Neural cell (in vitro differentiated cells): ENCODE measurements around the gene MPP3. TPM values are rescaled to one million over a fixed set of nuclear protein-coding genes. Genes with fewer than 3 reads are reported as not detected.

Source experiments
- H2AFZ ChIP-seq: fragments of 200-600, 300-800 bp; sonication (generic), shearing (Covaris generic); 2 replicates; pipeline ENCODE4 v1.6.0; 2014; ENCODE audit warnings: low read depth, mild to moderate bottlenecking, antibody characterized with exemption, low read length, moderate library complexity
- H3F3A ChIP-seq: fragments of 200-600 bp; shearing (Covaris generic); 2 replicates; pipeline ENCODE4 v1.6.1; 2016; ENCODE audit warnings: mild to moderate bottlenecking, moderate library complexity, mixed read lengths, antibody characterized with exemption, low read length; ENCODE audit not compliant: insufficient read depth, poor library complexity, severe bottlenecking
- H3K27ac ChIP-seq: fragments of 200-600, 300-800 bp; sonication (generic), shearing (Covaris generic); 2 replicates; pipeline ENCODE4 v1.5.1; 2014; ENCODE audit warnings: mild to moderate bottlenecking, low read length, moderate library complexity
- H3K27me3 ChIP-seq: fragments of 300-800, 200-600 bp; sonication (generic), shearing (Covaris generic); 2 replicates; pipeline ENCODE4 v1.6.0; 2014; ENCODE audit warnings: mild to moderate bottlenecking, low read depth, low read length, moderate library complexity; ENCODE audit not compliant: insufficient read depth
- H3K36me3 ChIP-seq: fragments of 300-800, 200-600 bp; sonication (generic), shearing (Covaris generic); 2 replicates; pipeline ENCODE4 v1.5.1; 2014; ENCODE audit warnings: mild to moderate bottlenecking, antibody characterized with exemption, low read length, moderate library complexity; ENCODE audit not compliant: insufficient read depth
- H3K4me2 ChIP-seq: fragments of 300-800, 200-600 bp; sonication (generic), shearing (Covaris generic); 2 replicates; pipeline ENCODE4 v1.6.0; 2014; ENCODE audit warnings: mild to moderate bottlenecking, low read length
- H3K4me3 ChIP-seq: fragments of 300-800, 200-600 bp; sonication (generic), shearing (Covaris generic); 2 replicates; pipeline ENCODE4 v1.5.1; 2014; ENCODE audit warnings: mild to moderate bottlenecking, low read length, moderate library complexity
- H3K79me2 ChIP-seq: fragments of 200-600 bp; shearing (Covaris generic); replicated peaks from 2 replicates; pipeline ENCODE4 v1.6.0; 2014; ENCODE audit warnings: mild to moderate bottlenecking, low read length, moderate library complexity; ENCODE audit not compliant: insufficient read depth
- H3K9ac ChIP-seq: fragments of 300-800, 200-600 bp; sonication (generic), shearing (Covaris generic); 2 replicates; pipeline ENCODE4 v1.6.1; 2016; ENCODE audit warnings: mild to moderate bottlenecking, low read length, mixed read lengths
- H3K9me2 ChIP-seq: fragments of 200-600 bp; shearing (Covaris generic); 2 replicates; pipeline ENCODE4 v1.6.1; 2016; ENCODE audit warnings: mild to moderate bottlenecking, low read length, mixed read lengths; ENCODE audit not compliant: insufficient read depth
- H3K9me3 ChIP-seq: fragments of 200-600, 300-800 bp; sonication (generic), shearing (Covaris generic); 2 replicates; pipeline ENCODE4 v1.6.1; 2016; ENCODE audit warnings: mild to moderate bottlenecking, mixed run types, low read length, moderate library complexity, mixed read lengths
- H4K20me1 ChIP-seq: fragments of 200-600 bp; shearing (Covaris generic); 2 replicates; pipeline ENCODE4 v1.6.1; 2016; ENCODE audit warnings: mild to moderate bottlenecking, mixed run types; ENCODE audit not compliant: insufficient read depth
- CTCF ChIP-seq: fragments of 450-650 bp; IDR thresholded peaks from 2 replicates; pipeline ENCODE4 v1.5.1; 2014; ENCODE audit warnings: antibody characterized with exemption, mild to moderate bottlenecking, moderate library complexity; ENCODE audit not compliant: poor library complexity, severe bottlenecking
- EP300 ChIP-seq: fragments of 450-650 bp; conservative IDR thresholded peaks from 2 replicates; pipeline ENCODE4 v1.6.1; 2014; ENCODE audit warnings: antibody characterized with exemption, mild to moderate bottlenecking, moderate library complexity; ENCODE audit not compliant: poor library complexity, severe bottlenecking
- EZH2 ChIP-seq: fragments of 200-600, 300-800 bp; shearing (Covaris generic), sonication (generic); IDR thresholded peaks from 2 replicates; pipeline ENCODE4 v1.6.1; 2014; ENCODE audit warnings: antibody characterized with exemption, low read length, borderline replicate concordance, mild to moderate bottlenecking; ENCODE audit not compliant: insufficient read depth, poor library complexity, severe bottlenecking
- MXI1 ChIP-seq: fragments of 450-650 bp; conservative IDR thresholded peaks from 2 replicates; pipeline ENCODE4 v1.6.1; 2014; ENCODE audit warnings: antibody characterized with exemption, mild to moderate bottlenecking; ENCODE audit not compliant: poor library complexity, severe bottlenecking
- POLR2AphosphoS5 ChIP-seq: IDR thresholded peaks from 2 replicates; pipeline ENCODE4 v1.6.1; 2012
- RAD21 ChIP-seq: fragments of 450-650 bp; conservative IDR thresholded peaks from 2 replicates; pipeline ENCODE4 v1.6.1; 2014; ENCODE audit warnings: antibody characterized with exemption, mild to moderate bottlenecking, moderate library complexity
- SMC3 ChIP-seq: fragments of 450-650 bp; conservative IDR thresholded peaks from 2 replicates; pipeline ENCODE4 v1.6.1; 2014; ENCODE audit warnings: antibody characterized with exemption, mild to moderate bottlenecking, moderate library complexity; ENCODE audit not compliant: poor library complexity
- TAF1 ChIP-seq: IDR thresholded peaks from 2 replicates; pipeline ENCODE4 v1.6.1; 2012; ENCODE audit warnings: low read depth
- polyA plus RNA-seq: library from polyadenylated mRNA; depleted of rRNA; stranded (reverse); fragments of >200 nt; gene quantifications from 2 replicates; pipeline ENCODE4 v1.2.3, GENCODE V29; 2014
- TF ChIP-seq, protein P1 (sequence below): IDR thresholded peaks from 2 replicates; pipeline ENCODE4 v1.6.1; 2012; ENCODE audit warnings: borderline replicate concordance

The MPP3 gene
- polyA plus RNA-seq, 1 donor from 2014 or later: 48.1 TPM

DNA sequence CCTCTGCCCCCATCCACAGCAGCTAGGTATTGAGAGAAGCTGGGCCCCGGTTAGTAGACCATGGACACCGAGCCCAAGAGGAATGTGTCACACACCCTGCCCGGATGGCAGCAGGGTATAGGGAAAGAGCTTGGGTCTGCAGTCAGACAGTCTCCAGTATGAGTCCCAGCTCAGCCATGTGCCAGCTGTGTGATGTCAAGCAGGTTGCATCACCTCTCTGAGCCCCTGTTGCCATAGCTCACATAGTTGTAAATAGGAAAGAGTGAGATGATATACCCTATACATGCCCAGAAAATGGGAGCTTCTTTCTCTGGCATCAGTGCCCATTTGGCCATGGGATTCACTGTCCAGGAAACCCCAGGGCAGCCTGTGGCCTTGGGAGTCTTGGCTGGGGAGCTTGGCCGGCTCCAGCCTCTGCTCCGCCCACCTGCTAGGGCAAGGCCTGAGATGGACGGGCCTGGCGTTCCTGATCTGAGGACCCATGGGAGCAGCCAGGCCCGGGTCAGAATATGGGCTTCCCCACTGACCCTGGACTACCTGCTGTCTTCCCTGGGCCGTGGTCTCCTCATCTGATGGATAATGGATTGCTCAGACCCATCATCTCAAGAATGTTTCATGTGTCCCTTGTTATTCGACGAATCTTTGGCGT lies 27.3 kb upstream of the MPP3 start:
- Histone ChIP-seq H3F3A (no peaks in the 10 kb centered on the region), H3K36me3 (no peaks in the 10 kb centered on the region), H3K9me2 (no peaks in the 10 kb centered on the region), H3K79me2 (no peaks in the 10 kb centered on the region), H3K4me3 (no peak overlapping the region), H2AFZ (no peak overlapping the region), H3K27me3 (no peaks in the 10 kb centered on the region), H3K9me3 (no peaks in the 10 kb centered on the region), H3K27ac (no peak overlapping the region), H3K4me2 (no peak overlapping the region), H3K9ac (no peak overlapping the region), H4K20me1 (no peaks in the 10 kb centered on the region)
- TF ChIP-seq MXI1 (no peak), EZH2 (no peak), TAF1 (no peak), RAD21 (no peak), SMC3 (no peak), EP300 (no peak), CTCF (no peak)
- TF ChIP-seq, protein P1, sequence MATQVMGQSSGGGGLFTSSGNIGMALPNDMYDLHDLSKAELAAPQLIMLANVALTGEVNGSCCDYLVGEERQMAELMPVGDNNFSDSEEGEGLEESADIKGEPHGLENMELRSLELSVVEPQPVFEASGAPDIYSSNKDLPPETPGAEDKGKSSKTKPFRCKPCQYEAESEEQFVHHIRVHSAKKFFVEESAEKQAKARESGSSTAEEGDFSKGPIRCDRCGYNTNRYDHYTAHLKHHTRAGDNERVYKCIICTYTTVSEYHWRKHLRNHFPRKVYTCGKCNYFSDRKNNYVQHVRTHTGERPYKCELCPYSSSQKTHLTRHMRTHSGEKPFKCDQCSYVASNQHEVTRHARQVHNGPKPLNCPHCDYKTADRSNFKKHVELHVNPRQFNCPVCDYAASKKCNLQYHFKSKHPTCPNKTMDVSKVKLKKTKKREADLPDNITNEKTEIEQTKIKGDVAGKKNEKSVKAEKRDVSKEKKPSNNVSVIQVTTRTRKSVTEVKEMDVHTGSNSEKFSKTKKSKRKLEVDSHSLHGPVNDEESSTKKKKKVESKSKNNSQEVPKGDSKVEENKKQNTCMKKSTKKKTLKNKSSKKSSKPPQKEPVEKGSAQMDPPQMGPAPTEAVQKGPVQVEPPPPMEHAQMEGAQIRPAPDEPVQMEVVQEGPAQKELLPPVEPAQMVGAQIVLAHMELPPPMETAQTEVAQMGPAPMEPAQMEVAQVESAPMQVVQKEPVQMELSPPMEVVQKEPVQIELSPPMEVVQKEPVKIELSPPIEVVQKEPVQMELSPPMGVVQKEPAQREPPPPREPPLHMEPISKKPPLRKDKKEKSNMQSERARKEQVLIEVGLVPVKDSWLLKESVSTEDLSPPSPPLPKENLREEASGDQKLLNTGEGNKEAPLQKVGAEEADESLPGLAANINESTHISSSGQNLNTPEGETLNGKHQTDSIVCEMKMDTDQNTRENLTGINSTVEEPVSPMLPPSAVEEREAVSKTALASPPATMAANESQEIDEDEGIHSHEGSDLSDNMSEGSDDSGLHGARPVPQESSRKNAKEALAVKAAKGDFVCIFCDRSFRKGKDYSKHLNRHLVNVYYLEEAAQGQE: no peak

GRCh38 chr17:43857957-43858600 lies 25.1 kb upstream of the MPP3 start:
- no peak overlapping the region for H3K4me2 ChIP-seq
- H3K27ac ChIP-seq: no peak overlapping the region
- no peaks in the 10 kb centered on the region for H3K9me3 ChIP-seq
- no peaks in the 10 kb centered on the region for H3K9me2 ChIP-seq
- no peaks in the 10 kb centered on the region for H3F3A ChIP-seq
- no peak overlapping the region for H3K9ac ChIP-seq
- H2AFZ ChIP-seq: no peak overlapping the region
- H3K79me2 ChIP-seq: no peaks in the 10 kb centered on the region
- no peaks in the 10 kb centered on the region for H4K20me1 ChIP-seq
- no peak for TF ChIP-seq MXI1
- no peak for TF ChIP-seq CTCF
- TF ChIP-seq, protein P1: no peak
- TF ChIP-seq TAF1: no peak
- no peak for TF ChIP-seq POLR2AphosphoS5
- TF ChIP-seq EP300: no peak
- TF ChIP-seq SMC3: no peak
- no peak for TF ChIP-seq EZH2
- no peak for TF ChIP-seq RAD21
- H3K4me3 ChIP-seq: no peak overlapping the region
- H3K27me3 ChIP-seq: no peaks in the 10 kb centered on the region
- no peaks in the 10 kb centered on the region for H3K36me3 ChIP-seq
